Stimulated activated CD8-positive, alpha-beta memory T cell treated with anti-CD3 and anti-CD28 coated beads, Interleukin-7, amount 100 ng/mL, for 4 hours (primary cell): ENCODE results near the gene METTL24.
"Not testable (repeated sequence)": the region's sequence is repeated elsewhere in the genome, so short reads cannot be mapped to it uniquely, and the experiment has no call there.

Source experiments
- DNase-seq, 2 donors: peaks; one replicate each; pipeline ENCODE4 v3.0.0-alpha.2; 2020; ENCODE audit warnings: low read depth in 2 of 2

METTL24 gene

GRCh38 chr6:110266996-110267395 is 91.2 kb downstream of the METTL24 start:
- DNase-seq, result no peak

DNA sequence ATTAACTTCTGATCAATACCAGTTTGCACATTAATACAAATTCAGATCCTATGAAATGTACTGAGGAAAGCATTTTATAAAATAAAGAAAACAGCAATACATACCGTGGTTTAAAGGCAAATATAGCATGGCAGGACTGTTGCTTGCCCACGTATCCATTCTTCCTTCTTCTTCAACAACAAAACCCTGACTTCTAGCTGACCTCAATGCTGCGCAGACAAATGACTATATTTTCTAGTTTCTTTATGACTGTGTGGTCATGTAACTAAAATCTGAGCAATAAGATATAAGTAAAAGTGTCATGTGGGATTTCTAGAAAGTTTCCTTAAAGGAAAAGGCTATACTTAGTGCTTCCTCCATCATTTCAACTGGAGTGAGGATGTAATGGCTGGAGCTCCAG is 92.9 kb downstream of the METTL24 start:
- DNase-seq, result no peak

GRCh38 chr6:110256366-110256765 is 101.8 kb downstream of the METTL24 start:
- DNase-seq, result no peak

GRCh38 chr6:110255211-110255750 is 102.9 kb downstream of the METTL24 start:
- DNase-seq, result no peak

- DNase-seq, result no peak
Measured at GRCh38 chr6:110250838-110251237, 107.3 kb downstream of the METTL24 start.

- DNase-seq, result no peak
Measured at GRCh38 chr6:110250058-110250457, 108.1 kb downstream of the METTL24 start.

DNA sequence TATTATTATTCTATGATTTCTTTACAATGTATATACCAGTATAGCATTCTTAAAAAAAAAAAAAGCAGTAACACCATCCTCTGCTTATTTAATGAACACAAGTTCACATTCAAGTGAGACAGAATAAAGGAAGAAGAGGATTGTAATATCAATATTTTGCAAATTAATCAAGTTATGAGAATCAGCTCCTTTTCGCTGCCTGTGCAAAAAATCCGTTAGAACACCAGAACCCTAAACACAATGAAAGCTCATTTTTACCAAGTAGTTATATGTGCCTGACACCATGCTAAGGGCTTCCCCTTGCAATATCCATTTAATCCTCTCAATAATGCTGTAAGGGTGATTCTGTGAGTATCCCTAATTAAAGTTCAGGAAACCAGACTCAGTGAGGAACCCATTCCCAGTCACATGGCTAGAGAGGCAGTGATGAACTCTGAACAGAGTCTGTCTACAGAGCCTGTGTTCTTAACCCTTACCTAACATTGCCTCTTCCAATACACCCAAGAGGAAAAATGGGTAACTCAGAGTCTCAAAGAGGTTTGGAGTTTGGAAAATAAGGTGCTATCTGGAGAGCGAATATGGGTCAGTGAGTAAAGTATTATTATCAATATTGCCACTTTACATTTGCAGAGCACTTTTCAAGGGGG is 111.1 kb downstream of the METTL24 start:
- DNase-seq, result no peak

DNA sequence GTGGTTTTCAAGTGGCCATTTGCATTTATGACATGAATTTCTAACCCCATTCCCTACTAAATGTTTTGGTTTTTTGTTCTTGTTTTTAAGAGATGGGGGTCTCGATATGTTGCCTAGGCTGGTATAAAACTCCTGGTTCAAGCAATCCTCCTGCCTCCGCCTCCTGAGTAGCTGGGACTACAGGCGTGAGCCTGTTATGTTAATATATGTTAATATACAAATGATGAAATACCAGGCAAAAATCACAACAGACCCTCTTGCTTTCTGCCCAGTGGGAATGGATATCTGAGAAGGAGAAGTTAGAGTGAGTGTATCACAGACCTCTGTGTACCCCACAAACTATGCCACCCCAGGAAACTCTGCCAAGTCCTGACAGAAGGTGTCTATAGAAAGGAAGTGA is 111.8 kb downstream of the METTL24 start:
- no peak for DNase-seq

DNA sequence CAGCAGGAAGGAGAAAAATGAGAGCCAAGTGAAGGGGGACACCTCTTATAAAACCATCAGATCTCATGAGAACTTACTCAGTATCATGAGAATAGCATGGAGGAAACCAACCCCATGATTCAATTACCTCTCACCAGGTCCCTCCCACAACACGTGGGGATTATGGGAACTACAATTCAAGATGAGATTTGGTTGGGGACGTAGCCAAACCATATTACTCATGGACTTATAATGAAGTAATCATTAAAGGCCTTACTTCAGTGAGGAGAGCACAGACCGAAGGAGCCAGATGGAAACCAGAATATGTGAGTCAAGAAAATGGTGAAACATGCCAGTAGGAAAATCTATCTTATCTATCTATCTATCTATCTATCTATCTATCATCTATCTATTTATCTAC is 113.5 kb downstream of the METTL24 start:
- DNase-seq, result not testable (repeated sequence)

GRCh38 chr6:110239526-110240274 is 118.4 kb downstream of the METTL24 start:
- no peak for DNase-seq

- DNase-seq, result not testable (repeated sequence)
Measured at GRCh38 chr6:110236007-110236406, 122.1 kb downstream of the METTL24 start.

- DNase-seq, result no peak
Measured at GRCh38 chr6:110233770-110234374, 124.3 kb downstream of the METTL24 start.

DNA sequence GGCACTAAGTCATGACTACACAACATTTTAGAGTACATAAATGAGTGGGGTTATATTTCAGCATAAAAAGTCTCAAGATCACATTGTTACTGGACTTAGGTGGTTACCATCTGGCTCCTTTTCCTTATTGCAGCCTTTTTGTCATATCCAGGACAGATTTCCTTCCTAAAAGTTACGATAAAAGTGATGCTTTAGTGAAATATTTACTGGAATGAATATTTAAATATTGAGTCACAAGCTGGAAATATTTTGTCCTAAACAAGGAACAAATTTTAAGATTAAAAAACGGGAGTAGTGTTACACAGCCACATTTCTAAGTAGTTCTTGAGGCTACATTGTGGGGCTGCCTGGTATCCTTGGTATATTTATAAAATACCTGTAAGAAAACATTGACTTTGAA is 125.7 kb downstream of the METTL24 start:
- DNase-seq, result no peak

DNA sequence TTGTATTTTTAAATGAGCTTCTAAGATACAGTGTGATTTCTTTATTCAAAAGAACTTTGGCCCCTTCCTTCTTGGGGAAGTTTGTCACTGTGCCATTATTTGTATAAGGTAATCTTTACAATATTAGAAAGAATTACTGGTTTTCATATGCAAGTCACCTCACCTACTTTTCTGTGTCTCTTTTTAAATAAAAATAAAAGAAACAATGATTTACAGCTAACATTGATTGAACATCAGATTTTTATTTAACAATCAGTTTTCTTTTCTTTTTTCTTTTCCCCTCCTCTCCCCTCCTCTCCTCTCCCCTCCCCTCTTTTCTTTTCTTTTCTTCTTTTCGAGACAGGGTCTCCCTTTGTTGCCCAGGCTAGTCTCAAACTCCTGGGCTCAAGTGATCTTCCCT is 131.9 kb downstream of the METTL24 start:
- DNase-seq, result no peak

GRCh38 chr6:110221738-110222137 is 136.4 kb downstream of the METTL24 start:
- no peak for DNase-seq

DNA sequence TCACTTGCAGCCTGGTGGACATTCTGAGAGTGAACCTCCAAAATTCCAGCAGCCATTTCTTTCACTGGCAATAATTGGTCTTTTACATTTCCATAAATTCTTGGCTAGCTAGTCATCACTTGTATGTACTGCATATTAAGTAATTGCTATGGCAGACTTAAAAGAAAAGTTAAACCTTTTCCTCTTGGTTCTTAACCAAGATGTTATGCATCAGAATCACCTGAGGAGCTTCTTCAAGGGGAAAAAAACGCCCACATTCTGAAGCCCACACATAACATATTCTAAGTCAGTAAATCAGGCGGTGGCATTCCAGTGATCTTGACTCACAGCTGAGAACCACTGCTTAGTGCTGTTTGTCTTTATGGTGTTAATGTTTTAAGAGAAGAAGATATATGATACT is 140.9 kb downstream of the METTL24 start:
- no peak for DNase-seq

GRCh38 chr6:110216140-110216539 is 142.0 kb downstream of the METTL24 start:
- DNase-seq, result no peak

DNA sequence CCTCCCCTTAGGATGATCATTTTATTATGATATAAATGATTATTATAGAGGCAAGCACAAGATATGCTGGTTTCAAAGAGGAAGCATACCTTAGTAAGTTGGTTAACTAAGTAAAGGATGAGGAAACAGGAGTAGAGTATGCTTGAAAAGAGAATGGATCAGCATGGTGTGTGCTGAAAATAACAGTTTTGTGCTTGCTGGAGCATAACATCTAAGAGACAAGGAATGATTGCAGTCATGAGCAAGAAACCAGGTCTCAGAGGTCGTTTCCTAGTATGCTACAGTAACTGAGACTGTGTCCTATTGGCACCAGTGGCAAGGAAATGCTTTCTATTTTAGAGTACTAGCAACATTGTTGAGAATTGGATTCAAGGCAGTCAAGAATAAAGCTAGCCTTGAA is 143.8 kb downstream of the METTL24 start:
- no peak for DNase-seq

- no peak for DNase-seq
Measured at GRCh38 chr6:110211753-110212152, 146.4 kb downstream of the METTL24 start.

GRCh38 chr6:110207652-110208051 is 150.5 kb downstream of the METTL24 start:
- no peak for DNase-seq

DNA sequence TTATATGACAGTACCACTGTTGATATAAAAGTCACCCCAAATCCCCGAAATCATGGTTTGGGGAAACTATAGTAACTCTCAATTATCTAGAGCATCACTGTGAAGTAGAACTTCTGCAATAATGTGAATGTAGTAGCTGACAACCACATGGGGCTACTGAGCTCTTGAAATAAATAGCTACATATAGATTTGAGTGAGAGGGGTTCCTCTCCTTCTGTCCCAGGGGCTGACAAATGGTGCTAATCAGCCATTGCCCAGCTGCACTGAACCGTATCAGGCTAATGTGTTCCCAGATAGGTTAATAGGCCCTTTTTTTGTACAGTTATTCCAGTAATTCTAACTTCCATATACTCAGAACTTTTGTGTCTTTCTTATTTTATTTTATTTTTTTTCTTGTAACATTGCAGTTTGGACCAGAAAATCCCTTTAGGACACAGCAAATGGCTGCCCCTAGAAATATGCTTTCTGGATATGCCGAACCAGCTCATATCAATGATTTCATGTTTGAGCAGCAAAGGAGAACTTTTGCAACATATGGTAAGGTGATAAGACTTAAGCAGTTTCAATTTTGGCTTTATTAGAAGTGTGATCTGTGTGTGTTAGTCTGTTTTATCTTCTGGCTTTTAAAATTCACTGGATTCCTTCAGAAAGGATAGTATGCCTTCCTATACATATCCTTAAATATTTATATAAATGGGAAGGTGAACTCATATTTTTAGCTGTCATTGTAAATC is 156.8 kb downstream of the METTL24 start:
- no peak for DNase-seq

DNA sequence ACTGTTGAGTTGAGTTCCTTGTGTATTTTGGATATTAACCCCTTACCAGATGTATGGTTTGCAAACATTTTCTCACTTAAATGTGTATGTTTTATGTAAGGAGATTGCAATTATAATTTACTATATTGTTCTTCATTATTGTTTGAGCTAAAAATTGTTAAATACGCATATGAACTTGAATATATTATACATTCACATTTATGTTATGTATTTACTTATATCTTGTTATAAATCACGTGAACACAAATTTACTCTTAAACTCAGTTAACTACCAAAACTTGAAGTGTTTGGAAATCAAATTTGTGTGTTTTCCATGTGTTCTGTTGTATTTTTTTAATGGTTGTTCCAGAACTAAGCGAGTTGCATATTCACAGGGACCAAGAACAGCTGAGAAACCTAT is 159.6 kb downstream of the METTL24 start:
- DNase-seq, result no peak
